IMR-90 (cell line): ENCODE data around the gene SESN2. TPM values are rescaled to one million over a fixed set of nuclear protein-coding genes. Genes with fewer than 3 reads are reported as not detected.

ENCODE experiments used
- ATAC-seq: fragments of 200-7000 bp; cut with Tn5 transposase; 2 replicates; pipeline ENCODE4 v1.9.1; 2020; ENCODE audit warnings: low read depth, mild to moderate bottlenecking, moderate library complexity
- BruUV-seq: library from RNA; stranded (reverse); fragments of 400-500 nt; replicated peaks from 2 replicates; lab custom pipeline; 2021; lab: Mats Ljungman, UMichigan
- CTCF ChIA-PET: fragments of 300-600 bp; formaldehyde crosslinking; extraction: SDS; loops from one replicate; lab custom pipeline; 2021; ENCODE audit warnings: antibody characterized with exemption; lab: Yijun Ruan, JAX
- POLR2A ChIA-PET: fragments of 300-600 bp; sonication (Branson Sonifier 250); formaldehyde crosslinking; loops from one replicate; lab custom pipeline; 2022; ENCODE audit warnings: antibody characterized with exemption; ENCODE audit not compliant: unreplicated experiment; lab: Charles Lee
- DNase-seq: peaks from one replicate; pipeline ENCODE4 v3.0.0; 2013
- H2AFZ ChIP-seq: replicated peaks from 2 replicates; pipeline ENCODE3; 2013; ENCODE audit warnings: low read length, mild to moderate bottlenecking; ENCODE audit not compliant: poor library complexity
- H2AK5ac ChIP-seq: 2 replicates; pipeline ENCODE4 v1.6.1; 2013; ENCODE audit warnings: low read depth, low read length, inconsistent platforms
- H2AK9ac ChIP-seq: replicated peaks from 2 replicates; pipeline ENCODE3; 2013; ENCODE audit warnings: mild to moderate bottlenecking, low read depth, low read length, moderate library complexity; ENCODE audit not compliant: poor library complexity
- H2BK120ac ChIP-seq: 2 replicates; pipeline ENCODE4 v1.6.1; 2013; ENCODE audit warnings: low read depth, low read length, inconsistent platforms
- H2BK15ac ChIP-seq: 3 replicates; pipeline ENCODE4 v1.6.1; 2013; ENCODE audit warnings: low read depth, low read length, inconsistent platforms
- H2BK20ac ChIP-seq: 2 replicates; pipeline ENCODE4 v1.6.1; 2013; ENCODE audit warnings: low read depth, mild to moderate bottlenecking, inconsistent platforms, low read length, moderate library complexity
- H2BK5ac ChIP-seq: 2 replicates; pipeline ENCODE4 v1.6.1; 2013; ENCODE audit warnings: mild to moderate bottlenecking, low read depth, low read length, inconsistent platforms; ENCODE audit not compliant: poor library complexity, severe bottlenecking
- H3K14ac ChIP-seq: replicated peaks from 2 replicates; pipeline ENCODE4 v1.6.1; 2013; ENCODE audit warnings: low read depth, low read length, inconsistent platforms
- H3K18ac ChIP-seq: 2 replicates; pipeline ENCODE4 v1.6.1; 2013; ENCODE audit warnings: low read depth, low read length, control low read depth
- H3K23ac ChIP-seq: 2 replicates; pipeline ENCODE4 v1.6.1; 2013; ENCODE audit warnings: low read depth, low read length, inconsistent platforms
- H3K27ac ChIP-seq: 2 replicates; pipeline ENCODE4 v1.5.1; 2013; ENCODE audit warnings: mild to moderate bottlenecking, control low read depth, low read length; ENCODE audit not compliant: insufficient read depth
- H3K27me3 ChIP-seq: 2 replicates; pipeline ENCODE4 v1.6.1; 2013; ENCODE audit warnings: low read length; ENCODE audit not compliant: control insufficient read depth, insufficient read depth
- H3K36me3 ChIP-seq: 2 replicates; pipeline ENCODE4 v1.6.1; 2013; ENCODE audit warnings: low read length, mixed read lengths; ENCODE audit not compliant: control insufficient read depth, insufficient read depth
- H3K4ac ChIP-seq: 2 replicates; pipeline ENCODE4 v1.6.1; 2013; ENCODE audit warnings: low read depth, low read length, inconsistent platforms
- H3K4me1 ChIP-seq: 2 replicates; pipeline ENCODE4 v1.6.1; 2013; ENCODE audit warnings: low read length, mixed read lengths; ENCODE audit not compliant: control insufficient read depth, insufficient read depth
- H3K4me2 ChIP-seq: 2 replicates; pipeline ENCODE4 v1.6.1; 2013; ENCODE audit warnings: low read depth, mild to moderate bottlenecking, control low read depth, low read length, moderate library complexity
- H3K4me3 ChIP-seq: 2 replicates; pipeline ENCODE4 v1.5.1; 2013; ENCODE audit warnings: low read depth, mild to moderate bottlenecking, control low read depth, low read length, moderate library complexity; ENCODE audit not compliant: insufficient read depth
- H3K56ac ChIP-seq: 2 replicates; pipeline ENCODE4 v1.6.1; 2013; ENCODE audit warnings: low read length, inconsistent platforms; ENCODE audit not compliant: insufficient read depth; ENCODE audit errors: extremely low read depth
- H3K79me1 ChIP-seq, 2 experiments: 2 replicates each; pipeline ENCODE4 v1.6.1; 2013; ENCODE audit warnings: low read length in 2 of 2, inconsistent platforms in 1 of 2, low read depth in 1 of 2
- H3K9ac ChIP-seq: 2 replicates; pipeline ENCODE4 v1.6.1; 2013; ENCODE audit warnings: low read depth, low read length, control low read depth
- H3K9me1 ChIP-seq: 2 replicates; pipeline ENCODE4 v1.6.1; 2013; ENCODE audit warnings: low read length, inconsistent platforms; ENCODE audit not compliant: insufficient read depth
- H3K9me3 ChIP-seq: 2 replicates; pipeline ENCODE4 v1.6.1; 2013; ENCODE audit warnings: low read length; ENCODE audit not compliant: control insufficient read depth, insufficient read depth
- H4K20me1 ChIP-seq: 2 replicates; pipeline ENCODE4 v1.6.1; 2013; ENCODE audit warnings: low read length, inconsistent platforms; ENCODE audit not compliant: insufficient read depth
- H4K5ac ChIP-seq: 2 replicates; pipeline ENCODE4 v1.6.1; 2013; ENCODE audit warnings: mild to moderate bottlenecking, low read depth, low read length, control low read depth
- H4K8ac ChIP-seq, 2 experiments: 2 replicates each; pipeline ENCODE4 v1.6.1; 2013; ENCODE audit warnings: low read depth in 2 of 2, low read length in 2 of 2, control low read depth in 1 of 2, inconsistent platforms in 1 of 2
- H4K91ac ChIP-seq: 2 replicates; pipeline ENCODE4 v1.6.1; 2013; ENCODE audit warnings: low read depth, low read length, inconsistent platforms; ENCODE audit not compliant: insufficient read depth
- BHLHE40 ChIP-seq: fragments of 150-350 bp; IDR thresholded peaks from 2 replicates; pipeline ENCODE4 v1.6.1; 2016; ENCODE audit warnings: mild to moderate bottlenecking, low read depth, low read length
- CEBPB ChIP-seq: IDR thresholded peaks from 2 replicates; pipeline ENCODE4 v1.6.1; 2012; ENCODE audit warnings: low read depth, low read length, improper control_type of control experiment
- CHD1 ChIP-seq: IDR thresholded peaks from 2 replicates; pipeline ENCODE4 v1.6.1; 2012; ENCODE audit warnings: low read depth, low read length, improper control_type of control experiment
- CTCF ChIP-seq: conservative IDR thresholded peaks from 2 replicates; pipeline ENCODE4 v1.5.1; 2012; ENCODE audit warnings: mild to moderate bottlenecking, low read depth, low read length, improper control_type of control experiment
- FOS ChIP-seq: fragments of 150-350 bp; IDR thresholded peaks from 2 replicates; pipeline ENCODE4 v1.6.1; 2016; ENCODE audit warnings: low read depth, low read length
- MAFK ChIP-seq: IDR thresholded peaks from 2 replicates; pipeline ENCODE4 v1.6.1; 2012; ENCODE audit warnings: low read depth, low read length, improper control_type of control experiment
- MAZ ChIP-seq: IDR thresholded peaks from 2 replicates; pipeline ENCODE4 v1.6.1; 2012; ENCODE audit warnings: low read depth, mild to moderate bottlenecking, low read length, improper control_type of control experiment, moderate library complexity, borderline replicate concordance
- MXI1 ChIP-seq: IDR thresholded peaks from 2 replicates; pipeline ENCODE4 v1.6.1; 2012; ENCODE audit warnings: low read depth, mild to moderate bottlenecking, low read length, moderate library complexity, borderline replicate concordance
- POLR2A ChIP-seq: IDR thresholded peaks from 2 replicates; pipeline ENCODE4 v1.6.1; 2012; ENCODE audit warnings: mild to moderate bottlenecking, low read depth, low read length
- RAD21 ChIP-seq: IDR thresholded peaks from 2 replicates; pipeline ENCODE4 v1.6.1; 2012; ENCODE audit warnings: low read length, improper control_type of control experiment
- RCOR1 ChIP-seq: IDR thresholded peaks from 2 replicates; pipeline ENCODE4 v1.6.1; 2012; ENCODE audit warnings: mild to moderate bottlenecking, low read length, improper control_type of control experiment; ENCODE audit not compliant: insufficient replicate concordance
- WGBS, 2 experiments: methylation state at CpG; one replicate each; pipeline versions ENCODE4 v1.1.5 to v1.1.7; 2013; ENCODE audit warnings: missing lambda C conversion rate in 2 of 2; ENCODE audit not compliant: insufficient read length in 1 of 2; ENCODE audit errors: extremely low coverage in 2 of 2; 5-methylcytosine and 5-hydroxymethylcytosine counted together
- dilution Hi-C: fragments of 300-500 bp; cut with HindIII; formaldehyde crosslinking; loops from one replicate; pipeline ENCODE4 v1.14.3; 2018; ENCODE audit warnings: low sequenced_read_pairs; ENCODE audit not compliant: unreplicated experiment
- in situ Hi-C: fragments of 300-500 bp; cut with MboI; formaldehyde crosslinking; loops from 3 replicates; pipeline ENCODE4 v1.14.3; 2019; ENCODE audit warnings: low sequenced_read_pairs, inconsistent platforms, mixed read lengths
- intact Hi-C: fragments of 100-400 bp; cut with micrococcal nuclease; formaldehyde crosslinking; loops from 2 replicates; pipeline ENCODE4 v1.10.0; 2022
- polyA plus RNA-seq, 3 experiments: library from polyadenylated mRNA; depleted of rRNA; stranded (reverse); fragments of >200 nt; gene quantifications; 2 replicates each; pipeline ENCODE4 v1.2.3, GENCODE V29; 2012; ENCODE audit warnings: low replicate concordance in 1 of 3
- total RNA-seq: library from RNA; depleted of rRNA; stranded (reverse); fragments of >200 nt; gene quantifications from 2 replicates; pipeline ENCODE4 v1.2.3, GENCODE V29; 2012

SESN2 gene
- total and polyA plus RNA-seq, 2 of the 4 experiments (the other 2 are of a cell fraction): 10.2 to 20.9 TPM

GRCh38 chr1:28297826-28298225, 38.5 kb downstream of the SESN2 start:
- Histone ChIP-seq H2AK9ac (no peak overlapping the region), H3K18ac (no peak overlapping the region), H2AFZ (no peak overlapping the region), H4K8ac (no peak overlapping the region), H3K9me3 (no peaks in the 10 kb centered on the region), H3K4ac (no peak overlapping the region), H2BK5ac (no peak overlapping the region), H3K14ac (no peak overlapping the region), H3K9ac (no peak overlapping the region), H3K9me1 (peaks cover 7% of the 10 kb centered on the region; the same call in 1 of the 2 replicates), H4K5ac (no peak overlapping the region), H3K27ac (no peak overlapping the region), H2BK20ac (no peak overlapping the region), H2AK5ac (no peak overlapping the region), H4K91ac (no peak overlapping the region), H3K4me2 (no peak overlapping the region), H3K23ac (no peak overlapping the region), H3K79me1 (no peaks in the 10 kb centered on the region), H3K4me3 (no peak overlapping the region), H3K27me3 (no peaks in the 10 kb centered on the region; the same call in 1 of the 2 replicates), H4K20me1 (no peaks in the 10 kb centered on the region), H2BK15ac (no peak overlapping the region), H3K56ac (no peak overlapping the region), H3K36me3 (no peaks in the 10 kb centered on the region), H3K4me1 (peaks cover 2% of the 10 kb centered on the region; the same call in 1 of the 2 replicates), H2BK120ac (no peak overlapping the region)
- 71% methylated on average over 1 of the region's 2 CpGs; no CpG with 5 or more reads in 1 of the 2 experiments for WGBS, 2 experiments
- no peak for TF ChIP-seq RAD21
- TF ChIP-seq MAFK: no peak
- TF ChIP-seq FOS: no peak
- no peak for TF ChIP-seq CHD1
- no peak for TF ChIP-seq CEBPB
- TF ChIP-seq MAZ: no peak
- no peak for TF ChIP-seq POLR2A
- no peak for TF ChIP-seq RCOR1
- no peak for TF ChIP-seq BHLHE40
- TF ChIP-seq MXI1: no peak
- no peak for TF ChIP-seq CTCF
- DNase-seq: no peak
- in situ Hi-C loops (no loop called here), intact Hi-C loops (no loop called here), dilution Hi-C loops (no loop called here)
- ATAC-seq: no peak
- no TSS peak for BruUV-seq
- POLR2A ChIA-PET: no interaction called here
- CTCF ChIA-PET: interaction anchor here (0.5 kb wide), 2 partner anchors 216 to 474 kb away, joined by 4 to 9 read pairs; no protein-coding TSS in a partner anchor
